ENCODE measurements around the gene IL31RA.

The IL31RA gene

GRCh38 chr5:55829956-55830355, 21.2 kb upstream of the IL31RA start:
- H3K27ac ChIP-seq: no peak overlapping the region
- TF ChIP-seq, protein P1, sequence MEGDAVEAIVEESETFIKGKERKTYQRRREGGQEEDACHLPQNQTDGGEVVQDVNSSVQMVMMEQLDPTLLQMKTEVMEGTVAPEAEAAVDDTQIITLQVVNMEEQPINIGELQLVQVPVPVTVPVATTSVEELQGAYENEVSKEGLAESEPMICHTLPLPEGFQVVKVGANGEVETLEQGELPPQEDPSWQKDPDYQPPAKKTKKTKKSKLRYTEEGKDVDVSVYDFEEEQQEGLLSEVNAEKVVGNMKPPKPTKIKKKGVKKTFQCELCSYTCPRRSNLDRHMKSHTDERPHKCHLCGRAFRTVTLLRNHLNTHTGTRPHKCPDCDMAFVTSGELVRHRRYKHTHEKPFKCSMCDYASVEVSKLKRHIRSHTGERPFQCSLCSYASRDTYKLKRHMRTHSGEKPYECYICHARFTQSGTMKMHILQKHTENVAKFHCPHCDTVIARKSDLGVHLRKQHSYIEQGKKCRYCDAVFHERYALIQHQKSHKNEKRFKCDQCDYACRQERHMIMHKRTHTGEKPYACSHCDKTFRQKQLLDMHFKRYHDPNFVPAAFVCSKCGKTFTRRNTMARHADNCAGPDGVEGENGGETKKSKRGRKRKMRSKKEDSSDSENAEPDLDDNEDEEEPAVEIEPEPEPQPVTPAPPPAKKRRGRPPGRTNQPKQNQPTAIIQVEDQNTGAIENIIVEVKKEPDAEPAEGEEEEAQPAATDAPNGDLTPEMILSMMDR (conservative IDR thresholded peaks at IDR 0.05): no peak
- no peak for TF ChIP-seq ZFX (IDR thresholded peaks at IDR 0.05)

- no peak overlapping the region for H3K27ac ChIP-seq
- no peak for TF ChIP-seq ZFX (IDR thresholded peaks at IDR 0.05)
- TF ChIP-seq, protein P1 (conservative IDR thresholded peaks at IDR 0.05): no peak
Observed at GRCh38 chr5:55832446-55832845, 18.7 kb upstream of the IL31RA start.

- no peak for TF ChIP-seq ZFX (IDR thresholded peaks at IDR 0.05)
- TF ChIP-seq, protein P1 (conservative IDR thresholded peaks at IDR 0.05): no peak
Observed at GRCh38 chr5:55836191-55836590, 15.0 kb upstream of the IL31RA start.

GRCh38 chr5:55841976-55842375, 9.2 kb upstream of the IL31RA start:
- no peak overlapping the region for H3K27ac ChIP-seq
- TF ChIP-seq ZFX (IDR thresholded peaks at IDR 0.05): no peak
- TF ChIP-seq, protein P1 (conservative IDR thresholded peaks at IDR 0.05): no peak

More at GRCh38 chr5:55836191-55836590, 15.0 kb upstream of the IL31RA start:
- H3K27ac ChIP-seq: no peak overlapping the region

GRCh38 chr5:55847837-55848236, 3.3 kb upstream of the IL31RA start:
- TF ChIP-seq, protein P1 (conservative IDR thresholded peaks at IDR 0.05): no peak
- no peak for TF ChIP-seq ZFX (IDR thresholded peaks at IDR 0.05)
- H3K27ac ChIP-seq: no peak overlapping the region

DNA sequence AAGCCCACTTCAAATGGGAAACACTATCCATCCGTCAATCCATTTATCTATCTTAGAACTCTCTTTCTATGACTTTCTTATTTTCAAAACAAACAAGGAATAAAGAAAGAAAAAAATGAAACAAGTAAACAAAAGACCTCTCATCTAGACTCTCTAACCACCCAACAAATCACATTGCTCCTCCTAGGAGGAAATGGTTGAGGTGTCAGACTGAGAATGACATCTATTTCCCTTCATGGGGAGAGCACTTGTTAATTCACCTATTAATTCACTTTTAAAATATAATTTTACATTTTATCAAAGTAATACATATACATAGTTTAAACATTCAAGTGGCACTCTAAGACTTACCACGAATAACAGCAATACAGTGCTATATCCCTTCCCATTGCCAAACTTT, 2.4 kb upstream of the IL31RA start:
- no peak overlapping the region for H3K27ac ChIP-seq

DNA sequence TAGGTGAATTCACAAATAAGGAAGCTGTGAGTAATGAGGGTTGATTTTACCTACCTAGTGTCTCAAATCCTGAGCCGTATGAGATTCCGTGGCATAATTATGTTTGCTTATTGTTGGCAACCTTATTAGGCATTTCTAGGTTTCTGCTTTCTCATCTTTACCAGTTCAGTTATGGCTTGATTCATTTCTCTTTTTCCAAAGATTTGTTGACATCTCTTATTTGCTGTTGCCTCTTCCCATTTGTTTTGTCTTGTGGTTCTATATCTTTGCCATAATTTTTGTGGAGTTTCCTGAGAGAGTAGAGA, 470 bp downstream of the IL31RA start:
- no peak overlapping the region for H3K27ac ChIP-seq
- TF ChIP-seq, protein P1 (conservative IDR thresholded peaks at IDR 0.05): no peak
- no peak for TF ChIP-seq ZFX (IDR thresholded peaks at IDR 0.05)

More for the DNA sequence above, 2.4 kb upstream of the IL31RA start:
- no peak for TF ChIP-seq ZFX (IDR thresholded peaks at IDR 0.05)
- TF ChIP-seq, protein P1 (conservative IDR thresholded peaks at IDR 0.05): no peak

Data from C4-2B (cell line).